Anterior cingulate cortex (tissue), 58 donors: ENCODE data around the gene ESAM.
A peak's percentile ranks its signal among the peaks of the same experiment; 100 is the strongest.

Source experiments
- DNase-seq, 58 donors: peaks; one replicate each; lab custom pipeline; 2025; lab: John Stamatoyannopoulos, UW

ESAM gene

DNA sequence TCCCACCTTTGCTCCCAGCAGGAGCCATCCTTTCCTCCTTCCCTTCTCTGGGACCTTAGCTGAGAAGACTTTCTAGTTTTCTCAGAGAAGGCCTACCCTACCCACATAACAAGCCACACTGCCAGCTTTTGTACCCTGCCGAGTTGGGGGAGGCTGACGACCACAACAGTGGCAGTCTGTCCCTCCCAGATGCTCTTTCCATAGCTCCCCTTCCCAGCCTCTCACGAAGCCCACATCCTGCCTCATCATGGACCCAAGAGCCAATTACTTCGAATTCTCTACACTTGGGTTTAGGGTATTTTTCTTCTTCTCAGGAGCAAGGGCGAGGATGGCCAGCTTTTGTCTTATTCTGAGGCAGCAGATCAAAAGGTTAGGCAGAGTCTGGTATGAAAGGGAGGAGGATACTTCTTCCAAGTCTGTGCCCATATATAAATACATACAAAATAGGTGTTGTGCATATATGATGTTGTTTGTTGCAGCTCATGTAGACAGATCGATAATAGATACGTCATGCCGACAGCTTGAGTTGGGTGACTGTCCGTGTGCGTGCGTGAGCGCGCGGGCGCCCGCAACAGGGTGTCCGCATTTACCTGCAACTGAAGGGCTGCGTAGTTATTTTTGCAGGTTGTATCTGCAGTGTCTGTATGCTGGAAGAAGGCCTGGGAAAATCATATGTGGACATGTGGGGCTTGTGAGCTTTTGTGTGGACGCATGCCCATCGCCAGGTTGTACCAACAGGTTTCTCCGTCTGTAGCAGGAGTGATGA lies 23.2 kb downstream of the ESAM start:
- no peak for DNase-seq

DNA sequence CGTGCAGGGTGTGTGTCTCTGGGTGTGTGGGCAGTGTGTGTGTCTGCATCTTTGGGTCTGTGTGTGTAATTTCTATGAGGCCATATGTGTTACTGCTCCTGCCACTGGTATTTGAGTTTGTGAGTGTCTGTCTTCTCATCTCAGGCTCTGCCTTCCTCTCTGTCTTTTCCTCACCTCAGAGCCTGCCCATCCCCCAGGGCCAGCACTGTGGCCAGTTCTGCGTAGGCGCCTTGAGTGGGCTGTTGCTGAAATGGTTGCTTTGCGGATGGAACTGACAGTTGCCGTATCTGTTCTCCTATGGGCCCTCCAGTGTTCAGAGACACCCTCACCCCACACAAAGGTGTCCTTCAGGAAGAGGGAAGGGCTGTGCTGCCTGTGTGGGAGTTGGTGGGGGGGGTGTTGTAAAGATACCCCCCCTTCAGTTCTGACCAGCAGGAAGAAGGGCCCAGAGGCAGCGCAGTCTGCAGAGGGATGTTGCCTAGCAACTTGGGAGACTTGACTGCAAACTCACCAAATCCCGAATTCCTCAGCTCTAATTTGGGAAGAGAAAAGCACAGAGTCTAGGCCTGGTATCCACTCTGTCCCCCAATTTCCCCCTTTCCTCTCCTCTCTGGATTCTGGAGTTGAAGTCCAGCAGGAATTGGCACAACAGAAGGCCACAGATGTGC lies 24.3 kb downstream of the ESAM start:
- peak in 9 of 58 donors; percentile 11 to 84 (median 45) for DNase-seq

DNA sequence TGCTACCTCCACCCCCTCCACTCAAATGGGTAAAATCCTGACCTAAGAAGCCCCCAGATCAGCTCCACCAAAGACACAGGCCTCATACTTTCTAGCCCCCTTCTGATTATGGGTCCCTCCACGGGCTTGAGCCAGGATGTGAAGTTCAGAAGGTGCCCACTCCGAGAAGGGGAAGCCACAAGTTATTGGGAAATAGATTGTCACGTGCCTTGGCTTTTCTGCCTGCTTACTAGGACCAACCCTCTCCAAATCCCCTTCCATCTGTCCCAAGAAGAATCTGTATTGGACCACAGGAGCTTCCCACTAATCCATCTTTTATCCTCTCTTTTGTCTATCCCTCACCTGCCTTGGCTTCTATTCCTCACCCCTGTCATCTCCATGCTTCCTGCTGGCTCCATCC lies 25.4 kb downstream of the ESAM start:
- no peak for DNase-seq

DNA sequence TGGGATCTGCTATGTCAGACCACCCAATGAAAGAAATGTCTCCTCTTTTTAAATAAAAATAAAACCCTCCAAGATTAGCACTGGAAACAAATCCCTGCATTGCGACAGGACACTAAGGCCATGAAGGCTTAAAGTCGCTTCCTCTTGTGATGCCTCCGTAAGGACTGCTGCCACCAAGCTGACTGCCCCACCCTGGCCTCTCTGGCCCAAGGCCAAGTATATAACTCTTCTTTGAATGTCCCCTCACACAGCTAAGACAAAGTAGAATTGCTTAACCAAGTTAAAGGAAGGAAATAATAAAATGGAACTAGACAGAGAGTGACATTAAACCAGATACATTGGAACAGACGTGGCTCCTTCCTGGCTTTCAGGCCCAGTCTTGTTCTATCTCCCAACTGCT lies 29.9 kb downstream of the ESAM start:
- DNase-seq = no peak

DNA sequence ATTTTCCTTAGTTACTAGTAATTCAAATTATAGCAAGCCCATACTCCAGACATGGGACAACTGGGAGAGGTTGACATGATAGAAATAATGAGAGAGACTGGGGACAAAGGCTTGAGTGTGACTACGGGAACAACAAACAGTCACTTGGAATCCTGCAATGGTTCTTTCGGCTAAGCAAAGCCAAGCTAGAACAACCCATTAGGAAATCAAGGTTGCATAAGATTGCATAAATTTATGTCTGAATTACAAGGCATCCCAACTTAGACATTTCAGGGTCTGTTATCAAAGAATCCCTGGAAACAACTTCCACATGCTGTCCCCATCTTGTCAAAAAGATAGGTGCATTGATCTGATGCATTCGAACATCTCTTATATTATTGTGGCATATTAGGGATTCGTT lies 32.5 kb downstream of the ESAM start:
- no peak for DNase-seq

DNA sequence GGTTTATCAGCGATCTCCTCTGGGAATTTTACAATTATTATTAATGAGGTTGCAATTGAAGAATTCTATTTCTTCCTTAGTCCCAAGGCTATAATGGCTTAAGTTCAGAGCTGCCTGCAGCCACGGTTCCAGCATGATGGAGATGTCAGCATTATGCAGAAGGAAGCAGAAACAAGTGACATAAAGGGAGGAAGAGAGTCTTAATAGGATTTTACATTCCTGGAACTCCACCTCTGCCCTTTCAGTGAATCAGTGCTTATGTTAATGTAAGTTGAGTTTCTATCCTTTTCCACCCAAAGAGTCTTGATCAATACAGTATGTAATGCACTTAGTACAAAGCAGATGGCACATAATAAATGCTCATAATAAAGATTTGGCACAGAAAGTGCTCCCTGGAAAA lies 34.0 kb downstream of the ESAM start:
- DNase-seq = no peak

DNA sequence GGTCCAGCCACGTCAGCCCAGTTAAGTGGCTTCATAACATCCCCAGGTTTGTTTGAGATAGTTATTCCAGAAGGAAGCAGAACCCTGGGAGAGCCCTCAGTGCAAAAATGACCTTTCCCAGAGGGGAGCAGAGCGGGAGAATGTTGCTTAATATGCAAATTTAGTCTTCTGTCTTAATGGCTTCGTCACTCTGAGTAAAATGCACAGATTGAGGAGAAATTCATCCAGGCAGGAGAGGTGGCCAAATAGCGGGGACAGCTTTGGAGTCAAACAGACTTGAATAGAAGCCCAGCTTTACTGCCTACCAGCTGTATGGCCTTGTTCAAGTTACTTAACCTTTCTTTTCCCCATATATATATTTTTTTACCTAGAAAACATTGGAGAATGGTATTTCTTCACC lies 34.6 kb downstream of the ESAM start:
- no peak for DNase-seq

DNA sequence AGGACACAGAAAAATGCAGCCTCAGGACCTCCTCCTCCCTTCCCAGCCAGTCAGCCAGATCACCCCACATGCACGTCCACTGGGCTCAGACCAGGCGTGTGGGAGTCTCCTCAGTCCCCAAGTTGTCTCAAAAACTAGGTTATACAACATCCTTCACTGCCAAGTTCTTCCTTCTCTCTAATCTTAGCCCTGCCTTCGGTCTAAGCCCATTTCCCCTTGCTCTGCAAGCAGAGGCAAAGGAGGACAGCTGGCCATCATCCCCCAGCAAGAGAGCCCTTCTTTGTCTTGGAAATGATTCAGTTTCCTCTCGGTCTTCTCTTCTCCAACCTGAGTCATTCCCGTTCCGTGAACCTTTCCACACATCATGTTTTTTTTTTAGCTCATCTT lies 36.4 kb downstream of the ESAM start:
- DNase-seq = peak in 3 of 58 donors; percentile 14 to 66 (median 29)

DNA sequence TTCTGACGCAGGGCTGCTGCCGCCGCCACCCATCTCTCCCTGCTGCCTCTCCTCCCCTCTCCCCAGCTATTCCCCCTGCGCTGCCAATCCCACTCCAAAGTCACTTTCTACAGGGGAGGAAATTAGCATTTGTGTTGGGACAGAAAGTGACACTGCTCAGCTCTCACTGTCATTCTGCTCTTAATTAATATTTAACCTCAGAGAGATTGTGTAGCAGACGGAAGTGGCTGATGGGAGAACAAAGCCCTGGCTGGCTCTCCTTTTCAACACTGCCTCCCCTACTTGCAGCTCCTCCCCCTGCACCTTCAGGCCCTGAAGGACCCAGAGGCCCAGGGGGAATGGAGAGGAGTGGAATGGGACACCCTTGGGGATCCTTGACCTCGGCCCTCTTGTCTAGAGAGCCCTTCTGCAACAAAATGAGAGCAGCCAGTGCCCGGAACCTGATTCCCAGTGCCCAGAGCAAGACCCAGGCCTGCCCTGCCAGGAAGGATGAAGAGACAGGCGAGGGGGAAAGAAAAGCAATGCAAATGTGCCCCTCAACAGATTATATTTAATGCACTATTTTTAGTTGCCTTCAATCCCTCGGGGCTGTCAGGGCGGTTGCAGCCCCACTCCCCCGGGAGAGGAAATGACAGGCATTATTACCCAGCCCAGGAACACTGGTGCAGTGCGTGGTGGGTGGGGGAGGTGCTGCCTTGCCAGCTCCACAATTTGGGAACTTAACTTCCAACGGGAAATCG lies 36.9 kb downstream of the ESAM start:
- DNase-seq = peak in 1 of 58 donors; percentile 41

DNA sequence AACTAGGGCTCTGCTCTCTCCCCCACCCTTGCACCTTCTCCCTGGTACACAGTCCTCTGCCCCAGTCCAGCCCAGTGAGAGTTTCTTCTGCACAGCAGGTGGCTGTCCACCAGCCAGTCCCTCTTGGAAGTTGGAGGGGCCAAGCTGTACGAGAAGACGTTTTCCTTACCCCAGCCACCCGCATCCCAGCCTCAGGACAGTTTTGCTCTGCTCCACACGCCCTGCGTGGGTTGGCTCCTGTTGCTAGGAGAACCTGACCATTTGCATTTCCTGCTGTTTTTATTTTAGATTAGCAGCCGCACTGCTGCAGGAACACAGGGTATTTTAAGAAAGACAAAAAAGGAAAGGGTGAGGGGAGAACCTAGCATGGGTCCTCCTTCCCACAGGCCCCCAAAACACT lies 39.9 kb downstream of the ESAM start:
- no peak for DNase-seq

DNA sequence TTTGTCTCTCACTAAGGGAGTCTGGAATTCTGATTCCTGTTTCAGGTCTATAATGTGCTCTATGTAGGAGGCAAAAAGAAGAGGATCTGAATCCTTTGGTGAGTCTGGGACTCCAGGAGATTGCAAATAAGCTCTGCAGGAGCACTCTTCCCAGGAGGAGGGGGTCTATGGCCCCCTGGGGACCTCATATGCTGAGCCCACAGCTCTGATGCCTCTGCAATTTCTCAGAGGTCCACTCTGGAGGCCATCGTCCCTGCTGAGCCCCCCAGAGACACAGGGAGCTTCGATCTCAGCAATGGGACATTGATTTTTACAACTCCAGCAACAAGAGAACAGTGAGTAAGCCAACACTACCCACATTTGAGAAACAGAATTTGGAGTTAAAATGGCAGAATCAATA lies 42.6 kb downstream of the ESAM start:
- no peak for DNase-seq

DNA sequence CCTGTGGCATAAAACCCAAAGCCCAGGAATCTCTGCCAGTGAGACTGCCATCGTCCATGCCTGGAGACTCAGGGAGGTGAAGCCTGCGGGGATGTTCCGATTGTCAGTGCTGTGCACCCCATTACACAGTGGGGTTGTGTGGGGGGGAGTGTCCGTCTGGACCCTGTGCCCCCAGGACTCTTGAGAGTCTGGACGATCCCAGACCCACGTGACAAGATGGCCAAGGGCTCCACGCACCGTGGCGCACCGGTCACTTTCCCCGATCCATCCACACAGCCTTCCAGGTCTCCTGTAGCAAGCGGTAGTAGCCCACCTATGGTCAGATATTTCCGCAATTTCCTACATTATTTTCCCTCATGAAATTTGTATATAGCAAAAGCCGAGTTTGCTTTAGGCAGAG lies 43.3 kb downstream of the ESAM start:
- no peak for DNase-seq

DNA sequence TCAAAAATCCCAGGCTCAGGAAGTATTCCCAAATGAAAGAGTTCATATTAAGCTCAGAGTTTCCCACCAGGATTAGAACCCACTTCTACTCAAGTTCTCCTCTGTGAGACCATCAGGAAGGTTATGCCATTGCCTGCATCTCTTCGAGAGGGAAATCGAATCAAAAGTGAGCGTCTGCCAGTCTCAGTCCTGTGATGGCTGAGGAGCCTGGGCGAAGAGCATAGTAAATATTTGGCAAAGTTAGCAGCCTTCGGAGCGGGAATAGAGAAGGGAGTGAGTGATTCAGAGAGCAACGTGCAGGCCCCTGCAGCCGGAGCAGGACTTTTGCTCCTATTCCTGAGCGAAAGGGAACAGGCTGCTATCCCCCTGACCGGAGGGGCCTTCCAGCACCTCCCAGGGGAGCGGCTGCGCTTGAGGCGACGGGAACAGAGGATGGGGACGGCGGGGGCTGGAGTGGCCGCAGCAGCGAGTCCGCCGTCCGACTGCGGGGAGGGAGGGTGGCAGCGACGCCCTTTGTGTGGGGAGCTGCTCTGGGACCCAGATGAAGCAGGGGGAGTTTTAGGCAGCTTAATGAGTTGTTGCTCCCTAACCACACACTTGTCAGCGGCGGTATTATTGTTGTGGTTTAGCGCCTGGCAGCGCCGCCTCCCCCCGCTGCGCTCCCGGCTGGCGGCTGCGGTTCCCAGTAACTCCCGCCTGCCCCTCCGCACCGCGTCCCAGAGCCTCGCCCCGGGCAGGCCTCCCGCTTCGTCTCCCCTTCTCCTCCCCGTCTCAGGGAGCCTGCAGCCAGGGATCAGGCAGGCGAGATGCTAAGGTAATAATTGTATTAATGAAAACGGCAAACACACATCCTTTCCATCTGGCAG lies 44.1 kb downstream of the ESAM start:
- no peak for DNase-seq

DNA sequence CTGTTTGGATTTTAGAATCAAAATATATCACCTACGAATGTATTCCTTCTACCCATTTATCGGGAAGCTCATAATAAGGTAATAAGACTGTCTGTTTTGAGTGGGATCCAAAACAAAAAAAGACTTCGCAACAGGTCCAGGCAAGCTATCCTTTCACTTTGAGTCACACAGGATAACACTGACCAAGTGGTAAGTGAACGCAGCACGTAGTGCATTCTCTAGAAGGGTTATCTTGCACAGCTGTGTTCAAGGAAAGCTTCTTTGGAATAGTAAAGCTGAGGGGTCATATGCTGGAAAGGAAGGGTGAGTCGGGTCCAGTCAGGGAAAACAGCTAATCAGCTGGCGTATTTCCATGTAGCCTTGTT lies 44.7 kb downstream of the ESAM start:
- DNase-seq = no peak

DNA sequence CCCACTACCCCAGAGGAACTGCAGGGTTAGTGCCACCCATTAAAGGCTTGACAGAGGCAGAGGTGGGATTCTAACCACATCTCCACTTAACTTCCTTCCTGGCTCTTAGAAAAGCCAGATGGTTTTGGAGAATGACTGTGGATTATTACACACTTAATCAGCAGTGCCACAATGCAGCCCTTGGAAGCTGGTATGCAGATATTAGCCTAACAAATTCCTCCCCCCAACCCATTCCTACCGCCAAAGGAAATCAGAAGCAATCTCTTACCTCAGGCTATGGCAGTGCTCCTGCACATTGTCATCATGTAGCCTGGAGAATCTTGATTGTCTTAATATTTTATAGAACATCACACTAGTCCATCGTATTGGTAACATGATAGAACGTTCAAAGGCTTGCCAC lies 45.5 kb downstream of the ESAM start:
- DNase-seq = no peak

DNA sequence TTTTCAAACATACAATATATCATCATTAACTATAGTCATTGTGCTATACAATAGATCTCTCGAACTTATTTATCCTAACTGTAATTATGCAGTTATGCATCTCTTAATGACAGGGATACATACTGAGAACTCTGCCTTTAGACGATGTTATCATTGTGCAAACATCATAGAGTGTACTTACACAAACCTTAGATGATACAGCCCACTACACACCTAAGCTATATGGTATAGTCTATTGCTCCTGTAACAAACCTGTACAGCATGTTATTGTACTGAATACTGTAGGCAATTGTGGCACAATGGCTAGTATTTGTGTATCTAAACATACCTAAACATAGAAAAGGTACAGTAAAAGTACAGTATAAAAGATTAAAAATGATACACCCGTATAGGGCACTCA lies 49.7 kb downstream of the ESAM start:
- no peak for DNase-seq

DNA sequence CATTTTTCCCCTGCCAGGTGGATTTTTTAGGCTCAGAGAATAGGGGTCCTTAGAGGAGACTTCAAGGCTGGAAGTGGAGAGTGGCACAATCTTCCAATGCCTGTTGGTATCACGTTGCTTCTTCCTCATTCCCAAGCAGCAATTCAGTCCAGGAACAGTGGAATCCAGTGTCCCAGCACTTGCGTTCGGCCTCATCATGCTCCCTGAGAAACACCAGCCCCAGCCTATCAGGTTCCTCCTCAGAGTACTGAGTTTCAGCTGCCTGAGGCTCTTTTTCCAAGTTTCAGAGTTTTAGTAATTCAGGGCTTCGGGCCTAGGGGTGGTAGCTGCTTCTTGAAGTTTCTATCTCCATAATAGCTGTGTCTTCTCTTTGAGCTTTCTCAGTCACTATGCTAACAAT lies 54.3 kb downstream of the ESAM start:
- DNase-seq = no peak
